HEK293T (cell line): Measurements from ENCODE around the gene MBD4.
"Not testable (repeated sequence)": the region's sequence is repeated elsewhere in the genome, so short reads cannot be mapped to it uniquely, and the experiment has no call there.

Experiments used
- BHLHE40 ChIP-seq: fragments of 450-650 bp; IDR thresholded peaks from 2 replicates; pipeline ENCODE4 v1.6.1; 2016; ENCODE audit warnings: mild to moderate bottlenecking, moderate library complexity, borderline replicate concordance
- CTBP1 ChIP-seq: fragments of 450-650 bp; IDR thresholded peaks from 2 replicates; pipeline ENCODE4 v1.6.1; 2016; ENCODE audit warnings: borderline replicate concordance
- ELF4 ChIP-seq: fragments of 450-650 bp; IDR thresholded peaks from 2 replicates; pipeline ENCODE4 v1.6.1; 2017; ENCODE audit warnings: antibody characterized with exemption
- FOXA1 ChIP-seq: fragments of 450-650 bp; IDR thresholded peaks from 2 replicates; pipeline ENCODE4 v1.6.1; 2016; ENCODE audit warnings: mild to moderate bottlenecking
- FOXK2 ChIP-seq: fragments of 450-650 bp; IDR thresholded peaks from 2 replicates; pipeline ENCODE4 v1.6.1; 2016; ENCODE audit warnings: mild to moderate bottlenecking
- FOXM1 ChIP-seq: fragments of 450-650 bp; IDR thresholded peaks from 2 replicates; pipeline ENCODE4 v1.6.1; 2017; ENCODE audit warnings: mild to moderate bottlenecking, borderline replicate concordance
- L3MBTL2 ChIP-seq: fragments of 450-650 bp; conservative IDR thresholded peaks from 2 replicates; pipeline ENCODE4 v1.6.1; 2016; ENCODE audit warnings: mild to moderate bottlenecking
- LEF1 ChIP-seq: fragments of 450-650 bp; IDR thresholded peaks from 2 replicates; pipeline ENCODE4 v1.6.1; 2017; ENCODE audit warnings: mild to moderate bottlenecking, borderline replicate concordance
- NFRKB ChIP-seq: fragments of 450-650 bp; IDR thresholded peaks from 2 replicates; pipeline ENCODE4 v1.6.1; 2016; ENCODE audit warnings: mild to moderate bottlenecking, moderate library complexity
- SP1 ChIP-seq: fragments of 450-650 bp; IDR thresholded peaks from 2 replicates; pipeline ENCODE4 v1.6.1; 2017
- SUZ12 ChIP-seq: fragments of 450-650 bp; IDR thresholded peaks from 2 replicates; pipeline ENCODE4 v1.6.1; 2016; ENCODE audit warnings: mild to moderate bottlenecking
- TARDBP ChIP-seq: fragments of 450-650 bp; IDR thresholded peaks from 2 replicates; pipeline ENCODE4 v1.6.1; 2016
- TF ChIP-seq, protein P1 (sequence below): fragments of 450-650 bp; IDR thresholded peaks from 2 replicates; pipeline ENCODE4 v1.6.1; 2016

GRCh38 chr3:129384103-129384502, 55.6 kb downstream of the MBD4 start:
- not testable (repeated sequence) for TF ChIP-seq FOXK2, FOXA1, LEF1, TARDBP, ELF4, NFRKB, SUZ12, FOXM1, BHLHE40, SP1, CTBP1, L3MBTL2
- TF ChIP-seq, protein P1, sequence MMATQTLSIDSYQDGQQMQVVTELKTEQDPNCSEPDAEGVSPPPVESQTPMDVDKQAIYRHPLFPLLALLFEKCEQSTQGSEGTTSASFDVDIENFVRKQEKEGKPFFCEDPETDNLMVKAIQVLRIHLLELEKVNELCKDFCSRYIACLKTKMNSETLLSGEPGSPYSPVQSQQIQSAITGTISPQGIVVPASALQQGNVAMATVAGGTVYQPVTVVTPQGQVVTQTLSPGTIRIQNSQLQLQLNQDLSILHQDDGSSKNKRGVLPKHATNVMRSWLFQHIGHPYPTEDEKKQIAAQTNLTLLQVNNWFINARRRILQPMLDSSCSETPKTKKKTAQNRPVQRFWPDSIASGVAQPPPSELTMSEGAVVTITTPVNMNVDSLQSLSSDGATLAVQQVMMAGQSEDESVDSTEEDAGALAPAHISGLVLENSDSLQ: not testable (repeated sequence)
